ENCODE data around the gene LRRC75A. TPM values are rescaled to one million over a fixed set of nuclear protein-coding genes. Genes with fewer than 3 reads are reported as not detected.

LRRC75A gene
- total RNA-seq, 1 donor, result 6.1 TPM

DNA sequence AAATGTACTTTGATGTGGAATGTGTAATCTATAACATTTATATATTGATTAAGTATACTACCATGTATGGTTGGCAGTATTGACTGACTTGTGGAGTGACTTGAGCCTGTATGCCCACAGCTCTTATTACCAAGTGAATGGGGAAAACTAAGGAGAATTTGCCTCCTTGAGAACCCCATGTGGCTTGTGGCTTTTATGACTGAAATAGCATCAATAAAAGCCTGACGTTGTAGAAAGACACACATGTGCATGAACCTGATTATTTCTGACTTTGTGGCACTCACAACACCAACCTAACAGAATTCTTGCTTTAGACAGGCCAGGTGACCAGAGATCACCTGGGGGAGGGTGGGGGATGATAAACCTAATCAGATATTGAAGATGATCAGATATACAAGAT, 2.1 kb upstream of the LRRC75A start:
- no peak overlapping the region for H3K4me3 ChIP-seq (ENCODE audit: low read depth, low read length)
- DNase-seq (ENCODE audit: low read depth), result no peak
- TF ChIP-seq, protein P1, sequence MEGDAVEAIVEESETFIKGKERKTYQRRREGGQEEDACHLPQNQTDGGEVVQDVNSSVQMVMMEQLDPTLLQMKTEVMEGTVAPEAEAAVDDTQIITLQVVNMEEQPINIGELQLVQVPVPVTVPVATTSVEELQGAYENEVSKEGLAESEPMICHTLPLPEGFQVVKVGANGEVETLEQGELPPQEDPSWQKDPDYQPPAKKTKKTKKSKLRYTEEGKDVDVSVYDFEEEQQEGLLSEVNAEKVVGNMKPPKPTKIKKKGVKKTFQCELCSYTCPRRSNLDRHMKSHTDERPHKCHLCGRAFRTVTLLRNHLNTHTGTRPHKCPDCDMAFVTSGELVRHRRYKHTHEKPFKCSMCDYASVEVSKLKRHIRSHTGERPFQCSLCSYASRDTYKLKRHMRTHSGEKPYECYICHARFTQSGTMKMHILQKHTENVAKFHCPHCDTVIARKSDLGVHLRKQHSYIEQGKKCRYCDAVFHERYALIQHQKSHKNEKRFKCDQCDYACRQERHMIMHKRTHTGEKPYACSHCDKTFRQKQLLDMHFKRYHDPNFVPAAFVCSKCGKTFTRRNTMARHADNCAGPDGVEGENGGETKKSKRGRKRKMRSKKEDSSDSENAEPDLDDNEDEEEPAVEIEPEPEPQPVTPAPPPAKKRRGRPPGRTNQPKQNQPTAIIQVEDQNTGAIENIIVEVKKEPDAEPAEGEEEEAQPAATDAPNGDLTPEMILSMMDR (IDR thresholded peaks at IDR 0.05; ENCODE audit: insufficient read depth, low read length), result no peak

GRCh38 chr17:16493531-16494046, 1.6 kb upstream of the LRRC75A start:
- no peak for DNase-seq (ENCODE audit: low read depth)
- TF ChIP-seq, protein P1 (IDR thresholded peaks at IDR 0.05; ENCODE audit: insufficient read depth, low read length), result no peak

DNA sequence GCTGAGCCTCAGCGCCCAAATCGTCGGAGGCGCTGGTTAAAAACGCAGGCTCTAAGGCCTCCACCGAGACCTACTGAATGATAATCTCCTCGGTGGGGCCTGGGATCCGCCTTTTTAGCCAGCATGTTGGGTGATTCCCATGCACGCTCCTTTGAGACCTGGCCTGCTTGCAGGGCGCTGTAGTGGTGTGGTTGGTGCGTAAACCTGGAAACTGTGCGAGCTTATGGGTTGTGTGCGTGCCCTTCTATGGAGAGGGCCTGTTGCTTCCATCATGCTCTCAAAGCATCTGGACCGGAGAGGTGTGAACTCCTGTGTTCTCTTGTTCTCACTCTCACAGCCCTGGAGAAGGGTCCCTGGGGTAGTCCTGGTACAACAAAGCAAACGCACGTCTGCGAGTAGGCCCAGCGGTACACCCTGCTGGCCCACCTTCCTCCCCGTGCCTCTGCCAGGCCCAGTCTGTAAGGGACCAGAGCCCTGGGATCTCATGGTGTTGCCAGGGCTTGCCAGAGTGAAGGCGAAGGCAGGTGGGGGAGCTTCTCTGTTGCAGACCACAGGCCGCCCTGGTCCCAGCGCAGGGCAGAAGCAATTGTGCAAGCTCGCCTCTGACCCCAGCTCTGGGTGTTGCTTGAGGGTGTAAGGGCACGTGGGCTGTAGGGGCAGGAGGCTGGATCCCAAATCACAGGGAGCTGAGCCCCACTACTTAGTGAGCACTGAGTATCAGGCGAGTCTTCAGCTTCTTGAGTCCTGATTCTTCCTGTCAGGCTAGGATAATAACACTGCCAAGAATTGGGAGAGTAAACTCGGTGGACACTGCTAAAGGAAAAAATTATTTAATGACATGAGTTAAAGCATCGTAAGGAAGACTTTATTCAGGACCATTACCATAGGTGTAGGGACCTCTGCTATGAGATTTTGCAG, 879 bp upstream of the LRRC75A start:
- TF ChIP-seq, protein P1 (IDR thresholded peaks at IDR 0.05; ENCODE audit: insufficient read depth, low read length), result no peak
- no peak overlapping the region for H3K4me3 ChIP-seq (ENCODE audit: low read depth, low read length)
- no peak for DNase-seq (ENCODE audit: low read depth)

More at GRCh38 chr17:16493531-16494046, 1.6 kb upstream of the LRRC75A start:
- no peak overlapping the region for H3K4me3 ChIP-seq (ENCODE audit: low read depth, low read length)

DNA sequence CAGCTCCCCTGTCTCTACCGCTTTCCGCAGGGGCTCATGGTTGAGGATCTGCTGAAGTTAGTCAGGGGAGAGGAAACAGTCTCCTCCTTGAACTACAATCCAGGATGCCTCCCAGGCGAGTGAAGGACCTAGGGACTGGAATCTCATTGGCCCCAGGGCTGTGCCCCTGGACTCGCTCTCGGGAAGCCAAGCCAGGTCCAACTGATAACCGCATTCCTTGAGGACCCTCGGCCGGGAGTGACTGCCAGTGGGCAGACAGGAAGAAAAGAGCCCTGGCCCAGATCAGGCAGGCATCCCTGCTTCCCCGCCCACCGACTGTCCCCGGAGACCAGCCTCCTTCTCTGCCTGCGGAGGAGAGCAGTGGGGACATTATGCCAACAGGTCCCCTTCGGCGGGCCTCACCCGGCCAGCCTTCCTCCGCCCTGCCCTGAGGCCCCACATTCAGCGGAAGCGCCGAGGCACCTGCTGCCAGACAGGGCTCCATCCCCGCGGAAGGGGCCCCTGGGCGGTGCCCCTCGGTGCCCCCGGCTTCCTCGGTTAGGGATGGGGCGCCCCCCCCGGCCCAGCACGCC, 776 bp downstream of the LRRC75A start:
- DNase-seq (ENCODE audit: low read depth), result no peak
- H3K4me3 ChIP-seq (ENCODE audit: low read depth, low read length), result peak overlapping the region; percentile 66
- TF ChIP-seq, protein P1 (IDR thresholded peaks at IDR 0.05; ENCODE audit: insufficient read depth, low read length), result no peak

DNA sequence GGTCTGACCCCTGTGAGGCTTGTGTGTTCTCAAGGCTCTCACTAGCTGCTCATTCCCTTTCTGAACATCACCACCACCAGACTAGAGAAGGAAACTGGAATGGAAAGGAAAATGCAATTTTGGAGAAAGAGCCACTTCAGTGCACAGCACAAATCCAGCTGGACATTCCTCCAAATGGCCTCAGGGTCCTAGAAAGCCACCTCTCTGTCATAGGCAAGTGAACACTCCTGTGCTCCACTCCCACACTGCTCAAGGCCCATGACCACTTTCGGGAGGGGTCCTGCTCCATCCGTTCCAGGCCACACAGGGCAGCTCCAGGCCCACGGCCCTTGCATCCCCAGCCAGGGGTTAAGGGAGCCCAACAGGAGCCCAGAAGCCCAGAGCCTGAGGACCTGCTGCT, 2.6 kb downstream of the LRRC75A start:
- TF ChIP-seq, protein P1 (IDR thresholded peaks at IDR 0.05; ENCODE audit: insufficient read depth, low read length), result no peak
- DNase-seq (ENCODE audit: low read depth), result no peak
- H3K4me3 ChIP-seq (ENCODE audit: low read depth, low read length), result no peak overlapping the region

DNA sequence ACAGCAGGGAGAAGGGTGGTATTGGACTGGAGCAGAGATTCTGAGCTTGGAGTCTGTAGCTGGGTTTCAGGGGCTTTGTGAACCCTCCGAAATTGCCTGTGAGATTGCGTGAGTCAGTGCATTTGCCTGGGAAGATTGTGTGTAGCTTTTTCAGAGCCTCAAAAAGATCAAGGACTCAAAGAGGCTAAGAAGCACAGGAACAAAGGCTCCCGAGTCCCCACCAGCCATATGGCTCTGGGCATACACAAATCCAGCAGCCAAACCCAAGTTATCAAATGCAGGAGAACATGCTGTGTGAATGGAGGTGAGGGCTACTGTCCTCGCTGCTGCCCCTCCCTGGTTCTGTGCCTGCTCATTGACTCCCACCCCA, 3.0 kb downstream of the LRRC75A start:
- no peak for DNase-seq (ENCODE audit: low read depth)
- no peak overlapping the region for H3K4me3 ChIP-seq (ENCODE audit: low read depth, low read length)
- TF ChIP-seq, protein P1 (IDR thresholded peaks at IDR 0.05; ENCODE audit: insufficient read depth, low read length), result no peak
